ENCODE data around the gene EIF3L.

Gene EIF3L

DNA sequence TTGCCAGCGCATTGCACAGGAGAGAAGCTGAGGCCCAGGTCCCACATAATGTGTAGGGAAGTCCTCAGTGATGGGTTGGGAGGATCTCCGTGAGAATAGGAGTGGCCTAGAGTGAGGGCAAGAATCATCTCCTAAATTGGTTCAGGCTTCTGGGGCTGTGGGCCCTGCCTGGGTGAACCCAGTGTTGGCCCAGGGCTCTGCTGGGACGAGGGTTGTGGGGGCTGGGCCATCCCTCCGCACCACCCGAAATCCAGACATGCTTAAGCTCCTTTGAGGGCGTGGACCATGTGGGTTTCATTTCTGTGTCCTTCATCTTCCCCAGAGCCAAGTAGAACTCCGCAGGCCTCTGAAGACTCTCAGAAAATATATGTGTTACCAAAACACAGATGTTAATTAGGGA, 60.5 kb downstream of the EIF3L start:
- DNase-seq (ENCODE audit: insufficient read length, low spot score) = no peak
- TF ChIP-seq PAX5 (IDR thresholded peaks at IDR 0.05; ENCODE audit: insufficient read depth, low read length, severe bottlenecking) = no peak
- no peak for FAIRE-seq

DNA sequence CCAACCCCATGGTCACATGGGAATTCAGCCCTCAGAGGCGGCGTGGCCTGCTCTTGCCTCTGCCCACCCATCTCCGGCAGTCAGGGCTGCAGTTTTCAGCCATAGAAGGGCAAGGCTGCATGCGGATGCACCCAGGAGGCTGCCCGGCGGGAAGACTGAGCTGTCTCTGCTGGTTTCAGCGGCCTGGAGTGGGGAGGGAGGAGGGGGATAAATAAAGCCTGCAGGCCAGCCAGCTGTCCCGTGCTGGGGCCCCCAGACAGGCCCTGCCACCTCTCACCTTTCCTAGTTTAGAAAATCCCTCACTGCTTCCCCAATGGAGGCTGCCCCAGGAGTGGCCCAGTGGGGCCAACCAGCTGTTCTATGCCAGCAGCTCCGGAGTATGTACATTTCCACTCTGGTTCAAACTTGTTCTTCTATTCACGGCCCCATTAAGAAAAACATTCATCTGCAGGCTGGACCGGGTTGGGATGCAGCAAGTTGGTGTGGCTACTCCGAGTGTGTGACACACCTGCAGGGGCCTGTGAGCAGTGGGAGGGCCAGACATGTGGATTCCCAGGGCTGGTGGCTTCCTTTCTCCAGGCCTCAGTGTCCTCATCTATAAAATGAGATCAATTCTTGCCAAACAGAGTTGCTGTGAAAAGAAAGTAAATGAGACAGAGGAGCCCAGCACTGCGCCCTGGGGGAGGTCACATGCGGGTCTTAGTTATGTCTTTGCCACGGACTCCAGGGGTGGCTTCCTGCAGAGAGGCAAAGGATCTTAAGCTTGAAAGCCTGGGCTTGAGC, 61.9 kb downstream of the EIF3L start:
- TF ChIP-seq SPI1 (IDR thresholded peaks at IDR 0.05; ENCODE audit: low read depth, low read length) (no peak), TAF1 (IDR thresholded peaks at IDR 0.05; ENCODE audit: low read depth, low read length) (no peak), POLR2A (IDR thresholded peaks at IDR 0.05; ENCODE audit: low read depth, low read length) (no peak), POU2F2 (IDR thresholded peaks at IDR 0.05; ENCODE audit: low read depth, low read length) (no peak), PAX5 (IDR thresholded peaks at IDR 0.05; ENCODE audit: insufficient read depth, low read length, severe bottlenecking) (no peak), POLR2AphosphoS5 (IDR thresholded peaks at IDR 0.05; ENCODE audit: low read depth, low read length) (no peak)
- DNase-seq (ENCODE audit: insufficient read length, low spot score) = no peak
- no peak for FAIRE-seq

DNA sequence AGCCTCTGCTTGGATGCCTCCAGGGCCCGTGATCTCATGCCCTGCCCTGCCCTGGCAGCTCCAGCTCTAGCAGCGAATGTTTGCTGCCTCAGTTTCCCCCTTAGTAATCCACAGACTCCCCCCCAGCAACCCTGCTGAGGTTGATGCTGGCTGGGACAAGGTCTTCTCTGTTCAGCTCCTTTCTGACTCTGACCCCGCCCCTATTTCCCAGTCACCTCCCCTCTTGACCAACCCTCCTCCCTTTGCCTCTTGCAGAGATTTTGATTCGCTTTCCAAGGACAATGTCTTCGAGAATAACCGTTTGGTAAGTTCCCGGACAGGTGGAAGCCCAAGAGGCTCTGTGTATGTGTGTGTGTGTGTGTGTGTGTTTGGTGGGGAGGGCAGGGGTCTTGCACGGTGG, 62.5 kb downstream of the EIF3L start:
- TF ChIP-seq POLR2AphosphoS5 (IDR thresholded peaks at IDR 0.05; ENCODE audit: low read depth, low read length) (no peak), POU2F2 (IDR thresholded peaks at IDR 0.05; ENCODE audit: low read depth, low read length) (no peak), SPI1 (IDR thresholded peaks at IDR 0.05; ENCODE audit: low read depth, low read length) (no peak), PAX5 (IDR thresholded peaks at IDR 0.05; ENCODE audit: insufficient read depth, low read length, severe bottlenecking) (no peak), TAF1 (IDR thresholded peaks at IDR 0.05; ENCODE audit: low read depth, low read length) (no peak), POLR2A (IDR thresholded peaks at IDR 0.05; ENCODE audit: low read depth, low read length) (no peak)
- FAIRE-seq (no peak), DNase-seq (ENCODE audit: insufficient read length, low spot score) (no peak)

DNA sequence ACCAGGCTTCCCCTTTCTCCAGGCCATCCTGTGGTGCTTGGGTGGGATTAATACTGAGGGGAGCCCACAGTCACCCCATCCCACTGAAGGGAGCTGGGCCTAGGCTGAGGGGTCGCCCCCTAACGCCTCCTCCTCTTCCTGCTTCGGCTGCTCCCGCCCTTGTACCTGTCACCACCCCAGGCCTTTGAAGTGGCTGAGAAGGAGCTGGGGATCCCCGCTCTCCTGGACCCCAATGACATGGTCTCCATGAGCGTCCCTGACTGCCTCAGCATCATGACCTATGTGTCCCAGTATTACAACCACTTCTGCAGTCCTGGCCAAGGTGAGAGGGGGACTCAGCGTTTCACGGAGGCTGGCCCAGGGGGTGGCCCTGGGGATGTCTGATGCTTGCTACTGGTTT, 63.0 kb downstream of the EIF3L start:
- DNase-seq (ENCODE audit: insufficient read length, low spot score) = no peak
- no peak for FAIRE-seq
- TF ChIP-seq POLR2A (IDR thresholded peaks at IDR 0.05; ENCODE audit: low read depth, low read length) = no peak
- TF ChIP-seq TAF1 (IDR thresholded peaks at IDR 0.05; ENCODE audit: low read depth, low read length) = no peak
- no peak for TF ChIP-seq PAX5 (IDR thresholded peaks at IDR 0.05; ENCODE audit: insufficient read depth, low read length, severe bottlenecking)
- no peak for TF ChIP-seq POU2F2 (IDR thresholded peaks at IDR 0.05; ENCODE audit: low read depth, low read length)
- no peak for TF ChIP-seq POLR2AphosphoS5 (IDR thresholded peaks at IDR 0.05; ENCODE audit: low read depth, low read length)
- no peak for TF ChIP-seq SPI1 (IDR thresholded peaks at IDR 0.05; ENCODE audit: low read depth, low read length)

DNA sequence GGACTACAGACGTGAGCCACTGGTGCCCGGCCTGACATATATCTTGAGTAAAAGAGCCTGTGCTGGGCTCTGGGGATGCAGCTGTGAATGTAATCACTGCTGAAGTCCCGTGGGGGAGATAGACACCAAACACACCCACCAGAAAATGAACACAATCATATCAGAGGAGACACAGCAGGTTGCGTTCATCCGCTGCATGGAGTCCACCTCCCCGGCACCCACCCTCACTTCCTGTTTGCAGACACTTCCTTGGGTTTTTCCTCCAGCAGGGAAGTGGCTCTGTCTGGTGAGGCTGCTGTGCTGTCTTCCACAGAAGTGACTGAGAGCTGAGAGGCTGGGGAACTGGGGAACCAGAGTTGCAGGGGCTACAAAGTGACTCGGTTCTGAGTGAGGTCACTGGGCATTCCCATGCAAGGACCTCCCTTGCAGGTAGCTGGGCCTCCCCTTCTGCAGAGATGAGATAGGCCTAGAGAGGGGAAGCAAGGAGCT, 64.1 kb downstream of the EIF3L start:
- TF ChIP-seq POLR2A (IDR thresholded peaks at IDR 0.05; ENCODE audit: low read depth, low read length) (no peak), SPI1 (IDR thresholded peaks at IDR 0.05; ENCODE audit: low read depth, low read length) (no peak), POLR2AphosphoS5 (IDR thresholded peaks at IDR 0.05; ENCODE audit: low read depth, low read length) (no peak), PAX5 (IDR thresholded peaks at IDR 0.05; ENCODE audit: insufficient read depth, low read length, severe bottlenecking) (no peak), POU2F2 (IDR thresholded peaks at IDR 0.05; ENCODE audit: low read depth, low read length) (no peak), TAF1 (IDR thresholded peaks at IDR 0.05; ENCODE audit: low read depth, low read length) (no peak)
- FAIRE-seq = no peak

DNA sequence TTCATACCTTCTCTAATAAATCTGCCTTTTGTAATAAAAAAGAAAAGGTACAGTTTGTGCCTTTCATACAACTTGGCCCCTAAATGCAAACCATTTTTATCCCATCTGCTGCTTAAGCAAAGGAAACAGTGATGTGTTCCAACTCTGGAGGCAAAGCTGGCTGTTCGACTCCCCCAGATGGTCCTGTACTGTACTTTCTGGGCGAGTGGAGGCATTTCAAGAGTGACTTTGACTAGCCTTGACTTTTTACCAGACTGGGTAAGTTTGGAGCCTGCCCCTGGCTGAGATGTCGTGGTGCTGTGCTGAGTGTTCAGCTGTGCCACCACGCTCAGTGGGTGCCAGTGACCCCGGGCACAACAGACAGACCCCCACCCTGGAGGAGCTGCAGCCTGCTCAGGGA, 67.1 kb downstream of the EIF3L start:
- no peak for TF ChIP-seq POLR2A (IDR thresholded peaks at IDR 0.05; ENCODE audit: low read depth, low read length)
- TF ChIP-seq TAF1 (IDR thresholded peaks at IDR 0.05; ENCODE audit: low read depth, low read length) = no peak
- no peak for TF ChIP-seq POLR2AphosphoS5 (IDR thresholded peaks at IDR 0.05; ENCODE audit: low read depth, low read length)
- no peak for TF ChIP-seq POU2F2 (IDR thresholded peaks at IDR 0.05; ENCODE audit: low read depth, low read length)
- TF ChIP-seq SPI1 (IDR thresholded peaks at IDR 0.05; ENCODE audit: low read depth, low read length) = no peak
- no peak for TF ChIP-seq PAX5 (IDR thresholded peaks at IDR 0.05; ENCODE audit: insufficient read depth, low read length, severe bottlenecking)
- FAIRE-seq (no peak), DNase-seq (ENCODE audit: insufficient read length, low spot score) (no peak)

More for the DNA sequence above, 64.1 kb downstream of the EIF3L start:
- no peak for DNase-seq (ENCODE audit: insufficient read length, low spot score)

DNA sequence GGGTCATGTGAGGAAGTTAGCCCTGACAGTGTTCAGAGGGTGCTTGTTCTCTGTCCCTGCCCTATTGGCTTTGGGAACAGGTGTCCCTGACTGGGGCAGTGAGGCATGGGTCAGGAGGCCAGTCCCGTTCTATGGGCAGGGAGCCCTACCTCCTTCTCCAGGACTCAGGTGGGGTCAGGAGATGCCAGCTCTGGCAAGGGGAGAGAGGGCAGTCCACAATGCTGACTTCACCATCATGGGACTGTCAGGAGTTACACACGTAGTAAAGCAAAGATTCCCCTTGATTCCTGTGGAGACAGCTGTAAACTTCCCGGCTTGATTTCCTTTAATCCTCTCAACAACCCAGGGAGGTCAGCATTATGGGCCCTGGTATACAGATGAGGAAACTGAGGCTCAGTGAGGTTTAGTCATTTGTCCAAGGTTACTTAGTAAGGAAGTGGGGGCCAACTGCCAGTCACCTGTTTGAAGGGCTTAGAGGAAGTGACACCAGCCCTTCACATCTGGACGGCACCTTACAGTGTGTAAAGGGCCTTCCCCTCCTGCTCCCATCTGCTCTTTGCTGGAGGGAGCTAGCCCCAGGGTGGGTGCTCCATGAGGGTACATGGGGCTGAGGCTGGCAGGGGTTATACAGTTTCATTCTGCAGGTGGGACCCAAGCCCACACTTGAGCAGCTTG, 68.8 kb downstream of the EIF3L start:
- TF ChIP-seq SPI1 (IDR thresholded peaks at IDR 0.05; ENCODE audit: low read depth, low read length) (peak; percentile 64), POU2F2 (IDR thresholded peaks at IDR 0.05; ENCODE audit: low read depth, low read length) (no peak)
- FAIRE-seq (peak; percentile 71), DNase-seq (ENCODE audit: insufficient read length, low spot score) (no peak)

DNA sequence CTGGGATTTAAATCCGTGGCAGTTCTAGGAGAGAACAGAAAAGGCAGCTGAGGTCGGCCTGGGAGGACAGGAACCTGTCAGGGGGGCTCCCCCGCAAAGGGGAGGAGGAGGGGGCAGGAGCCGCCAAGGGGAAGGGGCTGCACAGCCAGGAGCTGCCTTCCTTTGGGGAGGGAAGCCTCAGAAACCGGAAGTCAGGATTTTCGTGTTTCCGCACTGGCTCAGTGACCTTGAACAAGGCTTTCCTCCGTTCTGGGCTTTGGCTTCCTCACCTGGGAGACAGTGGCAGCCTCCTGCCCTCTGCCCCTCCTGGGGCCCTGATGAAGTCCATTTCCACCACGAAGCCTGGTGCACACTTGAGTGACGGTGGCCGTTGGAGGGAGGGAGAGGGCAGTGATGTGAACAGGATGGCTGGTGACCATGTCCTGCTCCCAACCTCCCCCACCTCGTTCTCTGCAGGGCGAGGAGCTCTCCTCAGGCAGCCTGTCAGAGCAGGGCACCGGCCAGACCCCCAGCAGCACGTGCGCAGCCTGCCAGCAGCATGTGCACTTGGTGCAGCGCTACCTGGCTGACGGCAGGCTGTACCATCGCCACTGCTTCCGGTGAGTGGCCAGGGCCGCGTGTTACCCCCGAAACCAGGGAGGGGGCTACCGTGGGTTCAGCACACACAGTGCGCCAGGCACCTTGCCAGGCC, 69.5 kb downstream of the EIF3L start:
- FAIRE-seq (peak; percentile 64), DNase-seq (ENCODE audit: insufficient read length, low spot score) (no peak)
- no peak for TF ChIP-seq POU2F2 (IDR thresholded peaks at IDR 0.05; ENCODE audit: low read depth, low read length)

DNA sequence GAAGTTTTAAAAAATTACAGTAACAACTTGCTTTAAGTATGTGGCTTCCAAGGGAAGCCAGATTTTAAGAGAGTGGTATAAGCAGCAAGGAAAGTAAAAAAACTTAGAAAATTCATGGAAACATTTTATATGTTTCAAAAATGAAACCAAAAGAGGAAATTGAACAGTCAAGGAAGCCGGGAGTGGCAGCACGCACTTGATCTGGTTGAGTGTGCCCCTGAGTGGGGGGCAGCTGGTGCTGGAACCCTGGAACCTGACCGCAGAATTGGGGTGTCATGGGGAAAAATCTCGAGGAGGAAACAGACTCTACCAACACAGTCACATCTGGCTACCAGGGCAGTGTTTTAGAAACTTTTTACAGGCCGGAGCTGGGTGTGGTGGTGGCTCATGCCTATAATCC, 70.9 kb downstream of the EIF3L start:
- no peak for DNase-seq (ENCODE audit: insufficient read length, low spot score)
- TF ChIP-seq POU2F2 (IDR thresholded peaks at IDR 0.05; ENCODE audit: low read depth, low read length) (no peak), POLR2AphosphoS5 (IDR thresholded peaks at IDR 0.05; ENCODE audit: low read depth, low read length) (no peak), TAF1 (IDR thresholded peaks at IDR 0.05; ENCODE audit: low read depth, low read length) (no peak), SPI1 (IDR thresholded peaks at IDR 0.05; ENCODE audit: low read depth, low read length) (no peak), POLR2A (IDR thresholded peaks at IDR 0.05; ENCODE audit: low read depth, low read length) (no peak), PAX5 (IDR thresholded peaks at IDR 0.05; ENCODE audit: insufficient read depth, low read length, severe bottlenecking) (no peak)
- no peak for FAIRE-seq

DNA sequence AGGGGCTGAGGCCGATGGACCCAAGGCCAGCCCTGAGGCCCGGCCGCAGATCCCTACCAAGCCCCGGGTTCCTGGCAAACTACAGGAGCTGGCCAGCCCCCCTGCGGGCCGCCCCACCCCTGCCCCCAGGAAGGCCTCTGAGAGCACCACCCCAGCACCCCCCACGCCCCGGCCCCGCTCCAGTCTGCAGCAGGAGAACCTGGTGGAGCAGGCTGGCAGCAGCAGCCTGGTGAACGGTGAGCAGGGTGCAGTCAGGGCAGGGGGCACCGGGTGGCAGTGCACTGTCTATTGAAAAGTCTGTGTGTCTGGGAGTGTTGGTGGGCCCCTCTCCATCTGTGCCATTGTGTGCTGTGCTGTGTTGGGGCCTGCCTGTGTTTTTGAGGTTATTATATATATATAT, 73.0 kb downstream of the EIF3L start:
- DNase-seq (ENCODE audit: insufficient read length, low spot score) = no peak
- TF ChIP-seq TAF1 (IDR thresholded peaks at IDR 0.05; ENCODE audit: low read depth, low read length) (no peak), POU2F2 (IDR thresholded peaks at IDR 0.05; ENCODE audit: low read depth, low read length) (no peak), PAX5 (IDR thresholded peaks at IDR 0.05; ENCODE audit: insufficient read depth, low read length, severe bottlenecking) (no peak), POLR2AphosphoS5 (IDR thresholded peaks at IDR 0.05; ENCODE audit: low read depth, low read length) (no peak)
- no peak for FAIRE-seq
